HepG2 (cell line): Measurements from ENCODE around the gene RFX2. TPM values are rescaled to one million over a fixed set of nuclear protein-coding genes. Genes with fewer than 3 reads are reported as not detected.

Source experiments
- ATRX ChIP-seq: sonication (generic); formaldehyde crosslinking; IDR thresholded peaks from 2 replicates; pipeline ENCODE4 v1.4.0; 2020; ENCODE audit warnings: missing genetic modification reagents, borderline replicate concordance
- CBFB ChIP-seq: sonication (generic); formaldehyde crosslinking; IDR thresholded peaks from 2 replicates; pipeline ENCODE4 v1.4.0; 2020; ENCODE audit warnings: missing genetic modification reagents
- FOXO4 ChIP-seq: sonication (generic); formaldehyde crosslinking; conservative IDR thresholded peaks from 2 replicates; pipeline ENCODE4 v1.8.1; 2023; ENCODE audit warnings: missing genetic modification reagents
- HMGXB4 ChIP-seq, 2 experiments: sonication (generic) in 1 of 2; formaldehyde crosslinking in 1 of 2; IDR thresholded peaks; 2 replicates each; pipeline versions ENCODE4 v1.4.0 to v1.6.1; 2018 to 2020; ENCODE audit warnings: missing genetic modification reagents in 2 of 2, borderline replicate concordance in 1 of 2, low read depth in 1 of 2, mild to moderate bottlenecking in 1 of 2, missing biosample characterization in 1 of 2
- HNRNPH1 ChIP-seq: fragments of 200-400 bp; formaldehyde crosslinking; optimal IDR thresholded peaks from 2 replicates; pipeline ENCODE3; 2017; ENCODE audit warnings: mild to moderate bottlenecking, low read depth, low read length
- PAF1 ChIP-seq: IDR thresholded peaks from 2 replicates; pipeline ENCODE4 v1.6.1; 2016; ENCODE audit warnings: missing genetic modification reagents, missing compliant biosample characterization
- XRCC5 ChIP-seq: fragments of 200-400 bp; formaldehyde crosslinking; optimal IDR thresholded peaks from 2 replicates; pipeline ENCODE3; 2017; ENCODE audit warnings: mild to moderate bottlenecking, low read length
- ZBED4 ChIP-seq: sonication (generic); formaldehyde crosslinking; IDR thresholded peaks from 2 replicates; pipeline ENCODE4 v1.4.0; 2020; ENCODE audit warnings: missing genetic modification reagents, borderline replicate concordance
- ZC3H4 ChIP-seq: sonication (generic); formaldehyde crosslinking; IDR thresholded peaks from 2 replicates; pipeline ENCODE4 v1.4.0; 2020; ENCODE audit warnings: missing genetic modification reagents, borderline replicate concordance
- ZFAT ChIP-seq: sonication (generic); formaldehyde crosslinking; conservative IDR thresholded peaks from 2 replicates; pipeline ENCODE4 v1.8.1; 2023; ENCODE audit warnings: missing genetic modification reagents, inconsistent platforms
- ZNF513 ChIP-seq: sonication (generic); formaldehyde crosslinking; conservative IDR thresholded peaks from 2 replicates; pipeline ENCODE4 v1.5.0; 2020; ENCODE audit warnings: missing genetic modification reagents
- ZNF550 ChIP-seq: sonication (generic); formaldehyde crosslinking; IDR thresholded peaks from 2 replicates; pipeline ENCODE4 v1.4.0; 2020; ENCODE audit warnings: mild to moderate bottlenecking, missing genetic modification reagents, borderline replicate concordance
- ZNF766 ChIP-seq: sonication (generic); formaldehyde crosslinking; IDR thresholded peaks from 2 replicates; pipeline ENCODE4 v1.5.0; 2020; ENCODE audit warnings: missing genetic modification reagents, borderline replicate concordance
- polyA plus RNA-seq, 8 experiments: library from polyadenylated mRNA; depleted of rRNA in 3 of 8; stranded (reverse) in 7 of 8; unstranded in 1 of 8; fragments of >200 nt; fragmentation: Illumina TruSeq in 4 of 8; extraction: Trizol in 4 of 8; gene quantifications; 2 replicates each; pipeline versions ENCODE4 v1.2.1 to v1.2.3, GENCODE V29; 2011 to 2016; ENCODE audit warnings: low read depth in 4 of 8, missing spikeins in 1 of 8, mixed read lengths in 1 of 8; ENCODE audit not compliant: insufficient read depth in 1 of 8
- total RNA-seq, 5 experiments: library from RNA; depleted of rRNA; stranded (reverse); fragments of >200 nt; fragmentation: Illumina TruSeq; extraction: Trizol; gene quantifications; 2 replicates each; pipeline ENCODE4 v1.2.3, GENCODE V29; 2016; ENCODE audit warnings: low read depth in 1 of 5
- TF ChIP-seq, protein P1 (sequence below): sonication (generic); formaldehyde crosslinking; IDR thresholded peaks from 2 replicates; pipeline ENCODE4 v1.5.0; 2020; ENCODE audit warnings: missing genetic modification reagents, mild to moderate bottlenecking, borderline replicate concordance

The RFX2 gene
- total and polyA plus RNA-seq, 2 of the 13 experiments (the other 11 are each of a cell fraction or from before 2014, with no cell fraction given): 2.8 to 3.3 TPM

GRCh38 chr19:5977785-5978605 is 132.3 kb downstream of the RFX2 start, which contains the start of gene RANBP3 (continued):
- peak; percentile 96 for TF ChIP-seq ZFAT
- no peak for TF ChIP-seq PAF1
- TF ChIP-seq HNRNPH1: no peak
- TF ChIP-seq ZNF513: no peak
- TF ChIP-seq FOXO4 (CRISPR knock-in tag): peak; percentile 100
- no peak for TF ChIP-seq XRCC5
- TF ChIP-seq ZC3H4 (CRISPR knock-in tag): no peak
- TF ChIP-seq ATRX (CRISPR knock-in tag): no peak
- TF ChIP-seq ZNF550: peak; percentile 100; the same call in 1 of the 2 replicates
- TF ChIP-seq, protein P1, sequence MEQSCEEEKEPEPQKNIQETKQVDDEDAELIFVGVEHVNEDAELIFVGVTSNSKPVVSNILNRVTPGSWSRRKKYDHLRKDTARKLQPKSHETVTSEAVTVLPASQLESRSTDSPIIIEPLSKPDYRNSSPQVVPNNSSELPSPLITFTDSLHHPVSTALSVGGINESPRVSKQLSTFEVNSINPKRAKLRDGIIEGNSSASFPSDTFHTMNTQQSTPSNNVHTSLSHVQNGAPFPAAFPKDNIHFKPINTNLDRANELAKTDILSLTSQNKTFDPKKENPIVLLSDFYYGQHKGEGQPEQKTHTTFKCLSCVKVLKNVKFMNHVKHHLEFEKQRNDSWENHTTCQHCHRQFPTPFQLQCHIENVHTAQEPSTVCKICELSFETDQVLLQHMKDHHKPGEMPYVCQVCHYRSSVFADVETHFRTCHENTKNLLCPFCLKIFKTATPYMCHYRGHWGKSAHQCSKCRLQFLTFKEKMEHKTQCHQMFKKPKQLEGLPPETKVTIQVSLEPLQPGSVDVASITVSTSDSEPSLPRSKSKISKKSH: peak; percentile 100
- peak; percentile 85; the same call in 1 of the 2 replicates for TF ChIP-seq CBFB (CRISPR knock-in tag)
- TF ChIP-seq ZNF766: peak; percentile 100
- peak; percentile 95 to 99 for TF ChIP-seq HMGXB4 (CRISPR knock-in tag; IDR thresholded peaks at IDR 0.05; ENCODE audit: borderline replicate concordance in 1 of 2, low read depth in 1 of 2)
- TF ChIP-seq ZBED4 (CRISPR knock-in tag): peak; percentile 98
